Activated CD8-positive, alpha-beta memory T cell treated with anti-CD3 and anti-CD28 coated beads for 24 hours (primary cell): ENCODE measurements around the gene WDCP.
"Not testable (repeated sequence)": the region's sequence is repeated elsewhere in the genome, so short reads cannot be mapped to it uniquely, and the experiment has no call there.

Source experiments
- DNase-seq: peaks from one replicate; pipeline ENCODE4 v3.0.0-alpha.2; 2020

Gene WDCP

GRCh38 chr2:24046930-24047702 is at the start of gene WDCP:
Gene WDCP, minus strand, starts transcription at chr2:24047391. Its CDS starts 7,897 bp downstream, at chr2:24039494.
- DNase-seq = peak; percentile 91

- not testable (repeated sequence) for DNase-seq
Measured at GRCh38 chr2:24095171-24095677, 48.0 kb upstream of the WDCP start.

- DNase-seq = not testable (repeated sequence)
Measured at GRCh38 chr2:24093270-24093669, 46.1 kb upstream of the WDCP start.

- no peak for DNase-seq
Measured at GRCh38 chr2:24088821-24089359, 41.7 kb upstream of the WDCP start.

GRCh38 chr2:24087032-24087431 is 39.8 kb upstream of the WDCP start:
- no peak for DNase-seq

- DNase-seq = no peak
Measured at GRCh38 chr2:24086241-24086640, 39.0 kb upstream of the WDCP start.

GRCh38 chr2:24085200-24085489 is 38.0 kb upstream of the WDCP start:
- no peak for DNase-seq

- DNase-seq = peak; percentile 96
Measured at GRCh38 chr2:24084386-24085199, 37.4 kb upstream of the WDCP start, which contains the start of gene TP53I3. Gene TP53I3, minus strand, starts transcription at chr2:24084834. Its CDS starts 508 bp downstream, at chr2:24084326.

GRCh38 chr2:24083567-24084385 is 36.6 kb upstream of the WDCP start:
- DNase-seq = no peak

GRCh38 chr2:24082787-24083566 is 35.8 kb upstream of the WDCP start:
- no peak for DNase-seq

GRCh38 chr2:24080701-24081100 is 33.5 kb upstream of the WDCP start:
- DNase-seq = no peak

- no peak for DNase-seq
Measured at GRCh38 chr2:24077879-24078278, 30.7 kb upstream of the WDCP start.

GRCh38 chr2:24077535-24077877 is 30.3 kb upstream of the WDCP start:
- DNase-seq = no peak

- DNase-seq = no peak
Measured at GRCh38 chr2:24076849-24077534, 29.8 kb upstream of the WDCP start.

- peak; percentile 99 for DNase-seq
Measured at GRCh38 chr2:24075915-24076848, 29.0 kb upstream of the WDCP start, which contains the start of gene SF3B6. Gene SF3B6, minus strand, starts transcription at chr2:24076326. Its CDS starts 97 bp downstream, at chr2:24076229.

GRCh38 chr2:24075259-24075658 is 28.1 kb upstream of the WDCP start:
- no peak for DNase-seq

- no peak for DNase-seq
Measured at GRCh38 chr2:24073816-24074215, 26.6 kb upstream of the WDCP start.

- no peak for DNase-seq
Measured at GRCh38 chr2:24072259-24072658, 25.1 kb upstream of the WDCP start.

GRCh38 chr2:24065341-24065740 is 18.1 kb upstream of the WDCP start:
- DNase-seq = no peak
